Mesothelial cell of epicardium (in vitro differentiated cells): ENCODE measurements around the gene EXOC2. TPM values are rescaled to one million over a fixed set of nuclear protein-coding genes. Genes with fewer than 3 reads are reported as not detected.

Experiments used
- DNase-seq, 2 experiments: peaks; one replicate each; pipeline ENCODE4 v3.0.0; 2021; ENCODE audit warnings: low spot score in 2 of 2; ENCODE audit not compliant: unreplicated experiment in 2 of 2
- H3K27ac Mint-ChIP-seq: 2 replicates; pipeline ENCODE4 v1.8.0; 2021; ENCODE audit warnings: mixed read lengths
- H3K27me3 Mint-ChIP-seq: 2 replicates; pipeline ENCODE4 v1.8.0; 2021; ENCODE audit warnings: low read depth, mixed read lengths
- H3K36me3 Mint-ChIP-seq: 2 replicates; pipeline ENCODE4 v1.8.0; 2021; ENCODE audit warnings: mixed read lengths
- H3K4me1 Mint-ChIP-seq: 2 replicates; pipeline ENCODE4 v1.8.0; 2021; ENCODE audit warnings: mixed read lengths
- H3K4me3 Mint-ChIP-seq: 2 replicates; pipeline ENCODE4 v1.8.0; 2021; ENCODE audit warnings: mild to moderate bottlenecking, moderate library complexity, mixed read lengths
- H3K9me3 Mint-ChIP-seq: 2 replicates; pipeline ENCODE4 v1.8.0; 2021; ENCODE audit warnings: mixed read lengths
- CTCF ChIP-seq: fragments of 200-600 bp; sonication (generic); IDR thresholded peaks from one replicate; pipeline ENCODE4 v1.5.0; 2021; ENCODE audit warnings: antibody characterized with exemption; ENCODE audit not compliant: unreplicated experiment
- total RNA-seq: library from RNA; stranded (reverse); gene quantifications from 3 replicates; pipeline ENCODE4 v1.2.1, GENCODE V29; 2021

Gene EXOC2
- total RNA-seq, 1 donor from 2014 or later = 22.9 TPM

- Mint-ChIP-seq H3K36me3 (no peaks in the 10 kb centered on the region), H3K4me3 (no peak overlapping the region), H3K27ac (no peak overlapping the region), H3K9me3 (no peaks in the 10 kb centered on the region), H3K27me3 (peaks cover 79% of the 10 kb centered on the region), H3K4me1 (peaks cover 10% of the 10 kb centered on the region)
- no peak for DNase-seq
- TF ChIP-seq CTCF = no peak
Measured at GRCh38 chr6:729606-730320, 36.8 kb upstream of the EXOC2 start.

- no peak for TF ChIP-seq CTCF
- Mint-ChIP-seq H3K4me1 (peaks cover under 1% of the 10 kb centered on the region), H3K9me3 (no peaks in the 10 kb centered on the region), H3K27ac (no peak overlapping the region), H3K4me3 (no peak overlapping the region), H3K36me3 (no peaks in the 10 kb centered on the region), H3K27me3 (peaks cover 76% of the 10 kb centered on the region)
- DNase-seq = no peak
Measured at GRCh38 chr6:727856-728255, 34.9 kb upstream of the EXOC2 start.

DNA sequence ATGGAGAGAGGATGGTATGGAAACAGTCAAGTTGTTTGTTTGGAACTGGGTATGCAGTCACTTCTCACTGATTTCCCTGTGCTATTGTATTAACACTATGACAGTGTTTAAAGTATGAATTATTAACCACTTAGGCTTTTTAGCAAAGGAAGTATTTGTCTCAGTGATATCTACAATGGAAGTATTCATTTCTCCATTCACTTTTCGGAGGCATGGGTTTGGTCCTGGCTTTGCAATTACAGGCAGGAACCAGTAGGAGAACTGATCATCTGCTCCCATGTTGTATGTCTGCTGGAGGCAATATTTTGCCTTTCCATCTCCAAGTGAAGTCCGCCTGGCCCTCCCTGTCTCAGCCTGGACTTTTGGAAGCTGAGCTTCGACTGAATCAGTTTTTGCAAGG, 30.6 kb upstream of the EXOC2 start:
- no peak for TF ChIP-seq CTCF
- Mint-ChIP-seq H3K27me3 (peaks cover 50% of the 10 kb centered on the region), H3K9me3 (no peaks in the 10 kb centered on the region), H3K4me3 (no peak overlapping the region), H3K36me3 (no peaks in the 10 kb centered on the region), H3K27ac (no peak overlapping the region), H3K4me1 (no peaks in the 10 kb centered on the region)
- DNase-seq = no peak

DNA sequence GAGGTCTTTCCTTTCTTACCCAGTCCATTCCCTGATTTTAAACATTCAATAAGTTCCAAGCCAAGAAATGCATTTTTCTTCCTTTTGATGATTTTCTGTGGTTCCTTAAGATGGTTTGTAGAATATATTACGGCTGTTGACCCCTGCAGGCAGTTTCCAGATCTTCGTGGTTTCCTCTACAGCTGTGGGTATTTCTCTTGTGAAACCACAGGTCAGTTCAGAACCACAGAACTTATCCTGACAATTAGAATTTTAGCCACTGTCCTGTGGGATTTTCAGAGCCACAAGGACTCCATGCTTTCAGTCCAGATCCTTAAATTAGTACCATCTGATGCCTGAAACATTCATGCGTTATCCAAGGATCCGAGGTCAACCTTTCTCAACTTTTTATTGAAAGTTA, 29.7 kb upstream of the EXOC2 start:
- Mint-ChIP-seq H3K4me3 (no peak overlapping the region), H3K9me3 (no peaks in the 10 kb centered on the region), H3K27me3 (peaks cover 41% of the 10 kb centered on the region), H3K36me3 (no peaks in the 10 kb centered on the region), H3K4me1 (no peaks in the 10 kb centered on the region), H3K27ac (no peak overlapping the region)
- TF ChIP-seq CTCF = no peak
- DNase-seq = no peak

GRCh38 chr6:722077-722524, 29.2 kb upstream of the EXOC2 start:
- Mint-ChIP-seq H3K9me3 (no peaks in the 10 kb centered on the region), H3K27ac (no peak overlapping the region), H3K27me3 (peaks cover 39% of the 10 kb centered on the region), H3K4me1 (no peaks in the 10 kb centered on the region), H3K36me3 (no peaks in the 10 kb centered on the region), H3K4me3 (no peak overlapping the region)
- DNase-seq = peak; percentile 60 to 79
- peak; percentile 80 for TF ChIP-seq CTCF
